Limb (tissue), 2 donors: ENCODE measurements around the gene C1orf159.
"Not testable (repeated sequence)": the region's sequence is repeated elsewhere in the genome, so short reads cannot be mapped to it uniquely, and the experiment has no call there.

Experiments
- DNase-seq, 2 donors: peaks; one replicate each; pipeline ENCODE4 v3.0.0-alpha.2; 2016; ENCODE audit errors: extremely low spot score in 2 of 2

C1orf159 gene

DNA sequence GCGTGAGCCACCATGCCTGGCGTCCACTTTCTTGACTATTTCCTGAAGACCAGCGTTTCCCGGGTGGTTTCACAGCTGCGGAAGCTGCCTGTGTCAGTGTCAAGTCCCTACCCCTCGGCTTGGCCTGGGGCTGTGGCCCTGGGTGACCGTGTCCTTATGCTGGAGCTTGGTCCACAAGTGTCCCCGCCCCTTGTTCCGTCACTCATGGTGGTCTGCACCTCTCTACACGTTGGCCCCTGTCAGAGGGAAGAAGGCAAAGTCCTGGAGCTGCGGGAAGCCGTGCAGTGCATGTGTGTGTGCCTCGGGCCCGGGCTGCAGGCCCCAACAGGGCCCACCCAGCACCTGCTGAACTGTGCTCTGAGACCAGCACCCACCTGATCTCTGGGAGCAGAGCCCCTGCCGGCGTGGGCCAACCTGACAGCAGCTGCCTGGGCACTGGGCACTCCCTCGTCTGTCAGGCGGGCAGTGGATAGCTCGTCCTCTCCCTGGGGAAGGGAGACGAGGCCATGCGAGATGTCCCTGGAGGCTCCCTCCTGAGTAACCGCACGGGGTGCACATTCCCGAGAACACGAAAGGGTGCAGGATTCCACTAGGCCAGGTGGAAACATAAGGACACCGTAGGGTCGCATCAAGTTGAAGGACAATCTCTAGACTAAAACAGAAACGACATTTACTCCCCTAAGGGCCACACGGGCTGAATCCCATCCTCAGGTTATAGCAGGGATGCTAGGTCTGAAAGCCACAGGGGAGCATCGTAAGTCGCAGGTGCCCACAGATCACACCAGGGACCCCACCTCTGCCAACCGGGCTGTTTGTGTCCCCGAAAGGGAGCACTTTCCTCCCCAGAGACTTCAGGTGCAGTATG, 2.4 kb upstream of the C1orf159 start:
- DNase-seq: no peak

DNA sequence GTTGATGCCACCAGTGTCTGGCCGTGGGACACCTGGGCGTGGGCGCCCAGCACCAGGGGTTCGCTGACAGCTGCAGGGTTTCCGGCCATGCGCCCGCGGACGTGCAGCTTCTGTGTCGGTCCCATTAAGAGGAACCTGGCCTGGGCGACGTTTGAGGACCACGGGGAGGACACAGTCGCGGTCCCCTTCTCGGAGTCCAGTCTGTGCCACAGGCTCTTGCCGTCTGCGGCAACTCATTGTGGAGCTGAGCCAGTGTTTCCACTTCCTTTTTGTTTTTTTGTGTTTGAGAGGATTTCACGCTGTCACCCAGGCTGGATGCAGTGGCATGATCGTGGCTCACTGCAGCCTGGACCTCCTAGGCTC, 1.6 kb upstream of the C1orf159 start:
- DNase-seq: no peak

DNA sequence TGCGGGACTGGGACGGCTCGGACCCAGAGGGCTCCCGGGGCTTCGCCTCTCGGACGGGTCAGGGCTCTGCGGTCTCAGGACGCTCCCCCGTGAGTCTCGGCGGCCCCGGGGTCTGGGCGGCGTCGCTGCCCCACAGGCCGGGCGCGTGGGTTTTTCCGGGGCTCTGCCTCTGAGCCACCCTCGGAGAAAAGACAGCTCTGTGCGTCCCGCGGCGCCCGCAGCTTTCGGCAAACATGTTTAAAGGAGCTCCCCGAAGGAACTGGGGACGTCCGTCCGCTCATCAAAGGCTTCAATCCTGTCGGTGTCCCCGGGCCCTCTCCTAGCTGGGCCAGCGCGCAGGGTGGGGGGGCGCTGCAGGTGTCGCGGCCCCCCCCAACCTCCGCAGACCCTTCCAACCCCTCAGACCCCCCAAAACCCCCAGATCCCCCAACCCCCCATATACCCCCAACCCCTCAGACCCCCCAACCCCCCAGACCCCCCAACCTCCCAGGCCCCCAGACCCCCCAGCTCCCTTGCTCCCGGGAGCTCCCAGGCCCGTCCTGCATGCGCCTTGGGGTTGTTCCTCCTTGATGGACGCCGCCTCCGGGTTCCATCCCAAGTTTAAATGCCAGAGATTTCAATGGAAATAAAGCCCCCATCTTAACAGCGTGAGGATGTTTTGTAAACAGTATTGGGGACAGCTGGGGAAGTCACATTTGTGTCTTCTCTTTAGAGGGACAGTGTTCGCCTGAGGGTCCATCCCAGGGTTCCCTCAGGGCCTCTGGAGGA, 996 bp upstream of the C1orf159 start:
- no peak for DNase-seq

DNA sequence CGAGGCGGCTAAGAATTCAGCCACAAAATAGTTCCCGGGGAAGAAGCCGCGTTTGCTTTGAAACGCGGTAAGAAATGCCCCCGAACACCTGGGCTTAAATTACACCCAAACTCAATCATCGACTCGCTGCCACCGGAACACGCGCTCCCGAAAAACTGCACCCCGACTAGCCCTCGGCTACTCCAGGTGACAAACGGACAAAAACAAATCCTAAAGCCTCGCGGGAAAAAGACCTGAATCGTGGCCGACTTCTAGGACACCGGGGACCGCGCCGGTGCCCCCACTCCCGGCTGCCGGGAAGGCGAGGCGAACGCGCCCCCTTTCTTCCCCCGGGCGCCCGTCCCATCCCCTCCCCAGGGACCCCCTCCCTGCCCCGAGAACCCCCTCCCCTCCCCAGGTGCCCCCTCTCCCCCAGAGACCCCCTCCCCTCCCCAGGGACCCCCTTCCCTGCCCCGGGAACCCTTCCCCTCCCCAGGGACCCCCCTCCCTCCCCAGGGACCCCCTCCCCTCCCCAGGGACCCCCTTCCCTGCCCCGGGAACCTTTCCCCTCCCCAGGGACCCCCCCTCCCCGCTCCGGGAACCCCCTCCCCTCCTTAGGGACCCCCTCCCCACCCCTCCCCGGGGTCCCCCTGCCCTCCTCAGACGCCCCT, 628 bp downstream of the C1orf159 start:
- peak in 1 of 2 donors; percentile 78 for DNase-seq

DNA sequence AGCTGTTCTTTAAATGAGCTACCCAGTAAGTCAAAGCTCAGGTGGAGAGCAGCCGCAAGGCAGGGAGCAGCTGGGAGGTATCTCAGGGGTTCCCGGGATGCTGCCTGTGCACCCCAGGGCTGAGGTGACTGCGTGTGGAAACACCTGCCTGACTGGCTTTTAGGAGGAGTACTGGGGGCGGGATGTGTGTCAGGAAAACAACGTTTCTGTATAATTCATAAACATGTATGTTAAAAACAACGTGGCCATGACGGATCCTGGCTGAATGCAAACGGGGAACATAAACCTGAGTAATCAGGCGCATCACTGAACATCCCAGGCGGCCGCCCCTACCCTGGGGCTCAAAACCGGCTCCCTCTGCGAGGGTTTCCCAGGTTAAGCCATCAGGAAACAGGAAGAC, 1.5 kb downstream of the C1orf159 start:
- no peak for DNase-seq

DNA sequence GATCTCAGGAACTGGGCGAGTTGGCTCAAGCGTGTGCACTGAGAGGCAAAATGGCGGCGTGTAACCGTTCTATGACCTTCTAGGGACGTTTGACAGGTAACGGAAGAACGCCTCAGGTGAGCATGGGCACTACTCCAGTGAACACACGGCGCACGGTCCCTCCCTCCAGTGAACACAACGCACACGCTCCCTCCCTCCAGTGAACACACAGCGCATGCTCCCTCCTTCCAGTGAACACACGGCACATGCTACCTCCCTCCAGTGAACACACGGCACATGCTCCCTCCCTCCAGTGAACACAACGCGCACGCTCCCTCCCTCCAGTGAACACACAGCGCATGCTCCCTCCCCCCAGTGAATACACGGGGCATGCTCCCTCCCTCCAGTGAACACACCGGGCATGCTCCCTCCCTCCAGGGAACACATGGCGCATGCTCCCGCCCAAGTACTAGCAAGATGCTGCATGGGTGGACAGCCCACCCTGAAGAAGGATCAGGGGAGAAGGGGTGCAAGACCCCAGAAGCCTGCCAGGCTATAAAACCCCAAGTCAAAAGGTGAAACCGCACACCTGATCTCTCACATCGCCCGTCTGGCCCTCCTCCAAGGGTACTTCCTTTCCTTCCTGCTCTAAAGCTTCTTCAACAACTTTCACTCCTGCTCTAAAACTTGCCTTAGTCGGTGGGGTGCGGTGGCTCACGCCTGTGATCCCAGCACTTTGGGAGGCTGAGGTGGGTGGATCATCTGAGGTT, 3.5 kb downstream of the C1orf159 start:
- DNase-seq: no peak

DNA sequence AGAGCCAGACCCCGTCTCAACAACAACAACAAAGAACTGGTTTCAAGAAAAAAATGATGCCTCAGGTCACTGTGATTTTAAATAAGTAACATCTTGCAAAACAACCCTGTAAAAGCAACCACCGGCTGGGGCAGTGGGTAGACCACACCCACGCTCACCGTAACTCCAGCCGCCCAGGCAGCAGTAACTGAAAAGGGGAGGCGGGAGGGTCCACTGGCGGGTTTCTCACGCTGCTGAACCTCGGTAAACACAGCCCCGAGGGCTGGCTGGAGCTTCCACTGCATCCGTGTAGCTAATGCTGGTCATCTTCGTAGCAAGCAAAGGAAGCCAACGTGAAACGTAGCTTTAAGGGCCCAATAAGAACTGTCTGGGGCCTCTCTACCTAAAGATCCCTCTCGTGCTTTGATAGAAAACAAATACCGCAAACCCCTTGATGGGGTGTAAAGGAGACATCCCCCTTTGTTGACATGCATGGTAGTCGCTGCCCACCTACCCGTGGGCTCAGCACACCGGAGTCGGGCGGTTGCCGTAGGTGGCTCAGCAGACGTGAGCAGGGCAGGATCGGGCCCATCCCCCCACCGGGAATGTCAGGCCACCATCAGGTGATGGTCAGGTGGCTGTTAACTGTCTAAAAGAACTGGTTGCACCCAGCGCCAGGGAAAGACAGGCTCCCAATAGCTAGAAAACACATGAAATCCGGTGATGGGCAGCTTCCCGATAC, 4.2 kb downstream of the C1orf159 start:
- no peak for DNase-seq

DNA sequence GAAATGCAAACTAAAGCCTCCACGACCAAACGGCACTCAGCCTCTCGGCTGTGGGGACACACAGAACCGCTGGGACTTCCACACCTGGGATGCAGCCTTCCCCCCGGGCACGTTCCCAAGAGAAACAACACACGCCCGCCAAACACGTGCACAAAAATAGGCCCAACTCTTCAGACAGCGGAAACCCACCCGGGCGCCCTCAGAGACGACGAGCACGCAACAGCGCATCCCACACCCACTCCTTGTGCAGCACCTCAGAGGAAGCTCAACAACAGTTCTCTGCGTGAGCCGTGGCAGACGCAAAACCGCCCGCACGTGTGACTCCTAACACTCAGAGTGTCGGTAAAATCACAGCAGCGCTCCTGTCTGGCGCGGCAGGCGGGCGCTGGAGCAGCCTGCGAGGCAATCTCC, 5.3 kb downstream of the C1orf159 start:
- DNase-seq: no peak

DNA sequence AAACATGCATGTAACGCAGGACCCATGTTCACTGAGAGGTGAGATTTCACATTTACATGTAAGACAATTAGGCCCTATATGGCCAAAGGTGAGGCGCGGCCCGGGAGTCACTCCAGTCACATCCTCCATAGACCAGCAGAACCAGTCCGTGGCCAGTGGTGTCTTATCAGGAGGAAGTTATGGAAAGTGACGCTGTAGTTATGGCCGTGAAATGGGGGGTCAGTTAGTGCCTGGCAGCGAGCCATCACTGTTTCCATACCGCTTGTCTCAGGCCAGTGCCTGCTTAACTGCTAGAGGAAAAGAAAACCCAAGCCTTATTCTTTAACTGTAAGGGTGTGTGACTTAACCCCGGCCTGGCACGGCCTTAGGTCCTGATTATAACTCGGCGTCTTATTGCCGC, 6.1 kb downstream of the C1orf159 start:
- DNase-seq: no peak

DNA sequence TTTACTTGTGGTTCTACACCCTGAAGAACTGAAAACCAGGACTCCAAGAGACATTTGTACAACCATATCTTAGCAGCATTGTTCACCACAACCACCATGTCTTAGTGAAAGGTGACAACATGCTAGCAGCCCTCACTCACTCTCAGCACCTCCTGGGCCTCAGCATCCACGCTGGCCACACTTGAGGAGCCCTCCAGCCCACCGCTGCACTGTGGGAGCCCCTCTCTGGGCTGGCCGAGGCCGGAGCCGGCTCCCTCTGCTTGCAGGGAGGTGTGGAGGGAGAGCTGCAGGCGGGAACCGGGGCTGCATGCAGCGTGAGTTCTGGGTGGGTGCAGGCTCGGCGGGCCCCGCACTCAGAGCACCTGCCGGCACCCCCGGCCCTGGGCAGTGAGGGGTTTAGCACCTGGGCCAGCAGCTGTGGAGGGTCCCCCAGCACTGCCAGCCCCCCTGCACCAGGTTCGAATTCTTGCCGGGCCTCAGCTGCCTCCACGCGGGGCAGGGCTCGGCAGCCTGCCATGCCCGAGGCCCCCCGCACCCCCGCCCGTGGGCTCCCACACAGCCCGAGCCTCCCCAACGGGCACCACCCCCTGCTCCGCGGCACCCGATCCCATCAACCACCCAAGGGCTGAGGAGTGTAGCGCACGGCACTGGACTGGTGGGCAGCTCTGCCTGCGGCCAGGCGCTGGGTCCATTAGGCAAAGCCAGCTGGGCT, 9.2 kb downstream of the C1orf159 start:
- DNase-seq: no peak

DNA sequence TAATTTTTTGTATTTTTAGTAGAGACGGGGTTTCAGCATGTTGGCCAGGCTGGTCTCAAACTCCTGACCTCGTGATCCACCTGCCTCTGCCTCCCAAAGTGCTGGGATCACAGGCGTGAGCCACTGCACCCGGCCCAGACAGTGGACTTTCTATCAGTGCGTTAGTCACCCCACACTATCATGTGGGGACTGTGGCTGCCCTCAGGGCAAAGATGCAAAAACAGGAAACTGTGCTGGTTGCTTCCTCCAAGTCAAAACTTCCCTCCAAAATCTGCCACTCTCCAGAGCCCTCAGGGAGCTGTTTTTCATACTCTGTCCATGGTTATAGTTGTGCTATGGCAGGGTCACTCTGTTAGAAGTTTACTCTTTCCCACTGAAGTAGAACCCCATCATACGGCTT, 11.7 kb downstream of the C1orf159 start:
- DNase-seq: not testable (repeated sequence)

DNA sequence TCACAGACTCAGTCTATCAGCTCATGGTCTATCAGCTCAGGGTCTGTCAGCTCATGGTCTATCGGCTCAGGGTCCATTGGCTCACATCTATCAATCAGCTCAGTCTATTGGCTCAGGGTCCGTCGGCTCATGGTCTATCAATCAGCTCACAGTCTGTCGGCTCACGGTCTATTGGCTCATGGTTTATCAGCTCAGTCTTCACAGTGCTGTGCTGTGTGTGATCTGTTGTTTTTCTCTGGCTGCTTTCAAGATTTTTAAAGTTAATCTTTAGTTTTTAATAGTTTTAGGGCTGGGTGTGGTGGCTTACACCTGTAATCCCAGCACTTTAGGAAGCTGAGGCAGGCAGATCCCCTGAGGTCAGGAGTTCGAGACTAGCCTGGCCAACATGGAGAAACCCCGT, 14.4 kb downstream of the C1orf159 start:
- DNase-seq: no peak

DNA sequence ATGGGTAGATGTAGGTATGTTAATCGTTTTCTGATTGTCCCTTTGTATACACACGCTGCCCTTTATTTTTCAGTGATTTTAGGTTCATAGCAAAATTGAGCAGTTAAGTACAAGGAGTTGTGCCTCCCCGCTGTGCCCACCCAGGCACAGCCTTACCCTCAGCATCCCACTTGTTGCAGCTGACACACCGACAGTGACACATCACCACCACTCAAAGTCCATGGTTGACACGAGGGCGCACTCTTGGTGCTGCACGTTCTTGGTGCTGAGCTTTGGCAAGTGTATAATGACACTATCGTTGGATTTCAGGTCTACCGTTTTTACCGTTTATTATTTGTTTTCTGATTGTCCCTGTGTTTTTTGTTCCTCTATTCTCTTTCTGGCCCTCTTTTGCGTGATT, 15.6 kb downstream of the C1orf159 start:
- no peak for DNase-seq

DNA sequence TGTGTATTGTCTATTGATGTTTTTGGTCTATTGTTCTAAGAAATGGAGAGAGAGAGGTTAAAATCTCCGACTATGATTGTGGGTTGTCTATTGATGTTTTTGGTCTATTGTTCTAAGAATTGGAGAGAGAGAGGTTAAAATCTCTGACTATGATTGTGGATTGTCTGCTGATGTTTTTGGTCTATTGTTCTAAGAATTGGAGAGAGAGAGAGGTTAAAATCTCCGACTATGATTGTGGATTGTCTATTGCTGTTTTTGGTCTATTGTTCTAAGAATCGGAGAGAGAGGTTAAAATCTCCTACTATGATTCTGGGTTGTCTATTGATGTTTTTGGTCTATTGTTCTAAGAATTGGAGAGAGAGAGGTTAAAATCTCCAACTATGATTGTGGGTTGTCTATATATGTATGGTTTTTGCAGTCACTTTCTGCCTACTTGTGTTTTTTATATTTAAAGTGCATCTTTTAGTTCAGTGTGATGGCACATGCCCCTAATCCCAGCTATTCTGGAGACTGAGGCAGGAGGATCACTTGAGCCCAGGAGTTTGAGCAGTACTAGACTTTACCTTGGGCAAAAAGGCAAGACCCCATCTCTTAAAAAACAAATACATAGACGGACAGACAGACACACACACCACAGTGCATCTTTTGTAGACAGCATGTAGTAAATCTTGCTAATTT, 16.2 kb downstream of the C1orf159 start:
- DNase-seq: no peak

DNA sequence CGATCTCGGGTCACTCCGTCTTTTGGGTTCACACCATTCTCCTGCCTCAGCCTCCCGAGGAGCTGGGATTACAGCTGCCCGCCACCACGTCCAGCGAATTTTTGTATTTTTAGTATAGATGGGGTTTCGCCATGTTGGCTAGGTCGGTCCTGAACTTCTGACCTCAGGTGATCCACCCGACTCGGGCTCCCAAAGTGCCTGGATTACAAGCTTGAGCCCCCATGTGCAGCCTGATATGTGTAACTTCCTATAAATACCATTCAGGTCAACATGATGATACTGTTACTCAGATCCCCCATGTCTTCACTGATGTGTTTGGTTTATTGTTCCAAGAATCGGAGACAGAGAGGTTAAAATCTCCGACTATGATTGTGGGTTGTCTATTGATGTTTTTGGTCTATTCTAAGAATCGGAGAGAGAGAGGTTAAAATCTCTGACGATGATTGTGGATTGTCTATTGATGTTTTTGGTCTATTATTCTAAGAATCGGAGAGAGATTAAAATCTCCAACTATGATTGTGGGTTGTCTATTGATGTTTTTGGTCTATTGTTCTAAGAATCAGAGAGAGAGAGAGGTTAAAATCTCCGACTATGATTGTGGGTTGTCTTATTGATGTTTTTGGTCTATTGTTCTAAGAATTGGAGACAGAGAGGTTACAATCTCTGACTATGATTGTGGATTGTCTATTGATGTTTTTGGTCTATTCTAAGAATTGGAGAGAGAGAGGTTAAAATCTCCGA, 17.0 kb downstream of the C1orf159 start:
- DNase-seq: no peak

DNA sequence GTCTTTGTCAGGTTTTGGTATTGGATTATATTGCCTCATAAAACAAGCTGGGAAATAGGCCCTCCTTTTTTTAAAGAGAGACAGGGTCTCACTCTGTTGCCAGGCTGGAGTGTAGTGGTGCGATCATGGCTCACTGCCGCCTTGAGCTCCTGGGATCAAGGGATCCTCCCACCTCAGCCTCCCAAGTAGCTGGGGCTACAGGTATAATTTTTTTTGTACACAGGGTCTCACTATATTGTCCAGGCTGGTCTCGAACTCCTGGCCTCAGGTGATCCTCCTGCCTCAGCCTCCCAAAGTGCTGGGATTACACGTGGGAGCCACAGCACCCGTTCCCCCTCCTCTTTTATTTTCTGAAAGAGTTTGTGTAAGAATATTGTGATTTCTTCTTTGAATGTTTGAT, 19.8 kb downstream of the C1orf159 start:
- not testable (repeated sequence) for DNase-seq

DNA sequence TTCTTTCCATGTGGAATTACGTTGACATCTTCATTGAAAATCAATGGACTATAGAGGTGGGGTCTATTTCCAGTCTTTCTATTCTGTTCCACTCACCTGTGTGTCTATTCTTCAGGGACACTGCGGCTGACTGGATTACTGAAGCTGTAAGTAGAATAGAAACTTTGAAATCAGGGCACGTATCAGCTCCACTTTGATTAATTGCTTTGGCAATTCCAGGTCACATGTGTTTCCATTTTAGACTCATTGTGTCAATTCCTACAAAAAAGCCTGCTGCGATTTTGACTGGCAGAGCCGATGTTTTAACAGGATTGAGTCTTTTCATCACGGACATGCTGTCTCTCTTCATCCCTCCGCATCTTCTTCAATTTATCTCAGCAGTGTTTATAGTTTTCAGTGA, 20.9 kb downstream of the C1orf159 start:
- DNase-seq: no peak

DNA sequence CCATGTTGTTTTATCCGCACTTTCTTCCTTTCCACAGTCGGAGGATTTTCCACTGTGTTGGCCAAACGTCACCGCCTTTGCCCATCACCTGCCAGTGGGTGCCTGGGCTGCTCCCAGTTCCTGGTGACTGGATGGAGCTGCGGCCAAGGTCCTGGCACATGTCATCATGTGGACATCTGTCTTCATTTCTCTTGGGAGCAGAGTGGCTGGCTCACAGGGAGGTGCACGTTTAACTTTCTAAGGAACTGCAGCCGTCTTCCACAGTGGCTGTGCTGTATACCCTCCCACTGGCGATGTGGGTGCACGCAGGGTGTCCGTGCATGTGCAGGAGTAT, 22.3 kb downstream of the C1orf159 start:
- no peak for DNase-seq

DNA sequence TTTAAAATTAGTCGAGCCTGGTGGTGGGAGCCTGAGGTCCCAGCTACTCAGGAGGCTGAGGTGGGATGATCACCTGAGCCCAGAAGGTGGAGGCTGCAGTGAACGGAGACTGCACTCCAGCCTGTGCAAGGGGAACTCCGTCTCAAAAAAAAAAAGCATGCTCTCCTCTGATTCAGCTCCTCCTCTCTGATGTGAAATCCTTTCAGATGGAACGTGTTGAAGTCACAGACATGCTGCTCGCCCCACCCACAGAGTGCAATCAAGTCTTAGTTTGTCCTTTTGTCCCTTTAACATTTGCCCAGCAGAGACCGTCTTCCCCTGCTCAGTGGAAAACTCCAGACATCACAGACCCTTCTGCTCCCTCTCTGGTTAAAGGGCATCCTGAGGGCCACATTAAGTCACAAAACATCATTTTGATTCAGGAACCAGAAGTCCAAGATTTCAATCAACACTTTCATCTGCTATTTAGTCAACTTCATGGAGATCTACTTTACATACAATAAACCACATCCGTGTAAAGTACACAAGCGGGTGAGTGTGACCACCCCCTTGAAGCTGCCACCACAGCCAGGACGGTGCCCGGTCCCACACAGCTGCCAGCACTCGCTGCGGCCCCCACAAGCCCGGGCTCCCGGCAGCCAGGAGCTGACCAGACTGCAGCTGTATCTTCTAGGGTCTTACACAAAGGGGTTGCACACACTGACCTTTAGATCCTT, 22.8 kb downstream of the C1orf159 start:
- DNase-seq: no peak
